H1 (cell line): ENCODE measurements around the gene FAH. TPM values are rescaled to one million over a fixed set of nuclear protein-coding genes. Genes with fewer than 3 reads are reported as not detected.

Experiments
- CTCF ChIA-PET: fragments of 300-600 bp; sonication (Branson Sonifier 250); formaldehyde crosslinking; loops from one replicate; lab custom pipeline; 2021; ENCODE audit not compliant: partially characterized antibody; lab: Charles Lee
- POLR2A ChIA-PET: fragments of 300-600 bp; sonication (Branson Sonifier 250); formaldehyde crosslinking; loops from one replicate; lab custom pipeline; 2021; ENCODE audit warnings: inconsistent platforms; ENCODE audit not compliant: partially characterized antibody; lab: Charles Lee
- DNase-seq, 2 experiments: peaks; one replicate each; pipeline versions ENCODE4 v3.0.0 to v3.0.0-alpha.2; 2010 to 2022; ENCODE audit warnings: low spot score in 2 of 2, low read depth in 1 of 2, mixed read lengths in 1 of 2
- FAIRE-seq: peaks from 2 replicates; lab custom pipeline; 2011; peaks lifted over from hg19 to GRCh38; lab: Jason Lieb, UNC
- H2AFZ ChIP-seq: 2 replicates; pipeline ENCODE4 v1.8.1; 2012; ENCODE audit warnings: low read length, inconsistent platforms
- H2AK5ac ChIP-seq: 2 replicates; pipeline ENCODE4 v1.6.1; 2013; ENCODE audit warnings: low read depth, low read length
- H2BK120ac ChIP-seq: replicated peaks from 2 replicates; pipeline ENCODE3; 2013; ENCODE audit warnings: low read depth, low read length, inconsistent platforms
- H2BK12ac ChIP-seq: 2 replicates; pipeline ENCODE4 v1.6.1; 2013; ENCODE audit warnings: low read depth, low read length
- H2BK15ac ChIP-seq: 2 replicates; pipeline ENCODE4 v1.6.1; 2013; ENCODE audit warnings: low read length
- H2BK20ac ChIP-seq: 2 replicates; pipeline ENCODE4 v1.6.1; 2013; ENCODE audit warnings: low read length
- H2BK5ac ChIP-seq: 2 replicates; pipeline ENCODE4 v1.6.1; 2013; ENCODE audit warnings: low read depth, low read length
- H3K14ac ChIP-seq: 2 replicates; pipeline ENCODE4 v1.6.1; 2013; ENCODE audit warnings: inconsistent platforms; ENCODE audit not compliant: insufficient read length
- H3K18ac ChIP-seq: 2 replicates; pipeline ENCODE4 v1.6.1; 2013; ENCODE audit warnings: low read length; ENCODE audit errors: extremely low read depth
- H3K23ac ChIP-seq: 2 replicates; pipeline ENCODE4 v1.6.1; 2013; ENCODE audit warnings: inconsistent platforms; ENCODE audit not compliant: insufficient read length
- H3K23me2 ChIP-seq: 2 replicates; pipeline ENCODE4 v1.6.1; 2013; ENCODE audit warnings: low read depth, low read length
- H3K27ac ChIP-seq: 2 replicates; pipeline ENCODE4 v1.6.1; 2011; ENCODE audit warnings: low read depth, low read length, inconsistent platforms
- H3K27me3 ChIP-seq, 4 experiments: replicated peaks in 1 of 4; 1 replicate in 1 of 4; 2 replicates in 3 of 4; pipeline versions ENCODE4 v1.6.1 to v1.8.1; 2011 to 2013; ENCODE audit warnings: low read length in 3 of 4, mild to moderate bottlenecking in 3 of 4, inconsistent platforms in 2 of 4, mixed read lengths in 2 of 4, moderate library complexity in 1 of 4; ENCODE audit not compliant: control insufficient read depth in 3 of 4, insufficient read depth in 3 of 4; ENCODE audit errors: extremely low read depth in 1 of 4
- H3K36me3 ChIP-seq, 4 experiments: 2 replicates each; pipeline versions ENCODE4 v1.6.1 to v1.8.1; 2011 to 2013; ENCODE audit warnings: mild to moderate bottlenecking in 4 of 4, low read length in 3 of 4, moderate library complexity in 2 of 4, control low read depth in 1 of 4, inconsistent platforms in 1 of 4; ENCODE audit not compliant: insufficient read depth in 4 of 4, control insufficient read depth in 2 of 4
- H3K4ac ChIP-seq: replicated peaks from 2 replicates; pipeline ENCODE3; 2013; ENCODE audit warnings: low read length, low read depth, mixed read lengths, inconsistent platforms; ENCODE audit not compliant: insufficient read length
- H3K4me1 ChIP-seq, 4 experiments: replicated peaks in 1 of 4; 1 replicate in 1 of 4; 2 replicates in 3 of 4; pipeline versions ENCODE4 v1.6.1 to v1.8.1; 2011 to 2013; ENCODE audit warnings: low read length in 3 of 4, inconsistent platforms in 2 of 4, mixed read lengths in 1 of 4; ENCODE audit not compliant: insufficient read depth in 4 of 4, control insufficient read depth in 3 of 4
- H3K4me2 ChIP-seq, 2 experiments: 2 replicates each; pipeline versions ENCODE4 v1.6.1 to v1.8.1; 2011 to 2013; ENCODE audit warnings: low read depth in 2 of 2, low read length in 2 of 2, control low read depth in 1 of 2, inconsistent platforms in 1 of 2, mild to moderate bottlenecking in 1 of 2; ENCODE audit not compliant: insufficient read depth in 1 of 2
- H3K4me3 ChIP-seq, 4 experiments: fragments of 200-600, 300-600 bp in 1 of 4; sonication (generic), shearing (Covaris generic), sonication (Bioruptor Twin) in 1 of 4; 2 replicates each; pipeline versions ENCODE4 v1.5.1 to v1.8.1; 2011 to 2016; ENCODE audit warnings: low read length in 4 of 4, low read depth in 3 of 4, control low read depth in 2 of 4, inconsistent platforms in 2 of 4, mild to moderate bottlenecking in 2 of 4, mixed read lengths in 1 of 4, moderate library complexity in 1 of 4; ENCODE audit not compliant: insufficient read depth in 2 of 4; ENCODE audit errors: extremely low read depth in 1 of 4
- H3K56ac ChIP-seq: replicated peaks from 2 replicates; pipeline ENCODE3; 2013; ENCODE audit warnings: low read depth, mild to moderate bottlenecking, mixed read lengths, low read length, inconsistent platforms; ENCODE audit not compliant: insufficient read length
- H3K79me1 ChIP-seq: 2 replicates; pipeline ENCODE4 v1.6.1; 2013; ENCODE audit warnings: low read depth, low read length, control low read depth
- H3K79me2 ChIP-seq, 2 experiments: 2 replicates each; pipeline versions ENCODE4 v1.6.1 to v1.8.1; 2012 to 2013; ENCODE audit warnings: low read length in 2 of 2, mild to moderate bottlenecking in 2 of 2, inconsistent platforms in 1 of 2; ENCODE audit not compliant: insufficient read depth in 2 of 2, control insufficient read depth in 1 of 2
- H3K9ac ChIP-seq, 4 experiments: replicated peaks in 1 of 4; 1 replicate in 1 of 4; 2 replicates in 3 of 4; pipeline versions ENCODE4 v1.6.1 to v1.8.1; 2011 to 2013; ENCODE audit warnings: low read depth in 3 of 4, low read length in 3 of 4, control low read depth in 2 of 4, mild to moderate bottlenecking in 2 of 4, moderate library complexity in 2 of 4, inconsistent platforms in 1 of 4; ENCODE audit errors: extremely low read depth in 1 of 4
- H3K9me3 ChIP-seq, 2 experiments: 2 replicates each; pipeline versions ENCODE4 v1.6.1 to v1.8.1; 2012 to 2013; ENCODE audit warnings: mild to moderate bottlenecking in 2 of 2, moderate library complexity in 2 of 2, control low read depth in 1 of 2, inconsistent platforms in 1 of 2, low read depth in 1 of 2, low read length in 1 of 2, mixed read lengths in 1 of 2; ENCODE audit not compliant: insufficient read depth in 2 of 2
- H4K20me1 ChIP-seq, 2 experiments: replicated peaks in 1 of 2; 2 replicates each; pipeline versions ENCODE3 to v1.8.1; 2011 to 2013; ENCODE audit warnings: inconsistent platforms in 2 of 2, low read length in 2 of 2, mild to moderate bottlenecking in 1 of 2; ENCODE audit not compliant: insufficient read depth in 2 of 2, control insufficient read depth in 1 of 2
- H4K5ac ChIP-seq: 2 replicates; pipeline ENCODE4 v1.6.1; 2013; ENCODE audit warnings: low read length, low read depth, mixed read lengths, inconsistent platforms; ENCODE audit not compliant: insufficient read length
- H4K8ac ChIP-seq: 2 replicates; pipeline ENCODE4 v1.8.0; 2013; ENCODE audit warnings: mild to moderate bottlenecking, moderate library complexity, low read length, inconsistent platforms; ENCODE audit not compliant: insufficient read depth; ENCODE audit errors: extremely low read depth
- H4K91ac ChIP-seq: replicated peaks from 2 replicates; pipeline ENCODE3; 2013; ENCODE audit warnings: low read length, mixed read lengths, inconsistent platforms; ENCODE audit not compliant: insufficient read length
- BCL11A ChIP-seq, 2 experiments: IDR thresholded peaks; one replicate each; pipeline ENCODE4 v1.6.1; 2011; ENCODE audit warnings: low read depth in 2 of 2, low read length in 2 of 2, mild to moderate bottlenecking in 2 of 2
- CBX5 ChIP-seq: fragments of 300-800, 300-1000 bp; sonication (generic); IDR thresholded peaks from 2 replicates; pipeline ENCODE4 v1.7.1; 2016; ENCODE audit warnings: antibody characterized with exemption, low read length, low read depth
- CHD1 ChIP-seq: IDR thresholded peaks from 2 replicates; pipeline ENCODE4 v1.6.1; 2012; ENCODE audit warnings: low read depth, low read length, improper control_type of control experiment
- KDM5A ChIP-seq: fragments of 200-600 bp; IDR thresholded peaks from 2 replicates; pipeline ENCODE4 v1.7.1; 2012; ENCODE audit warnings: mild to moderate bottlenecking, low read length, inconsistent platforms, mixed read lengths
- NRF1 ChIP-seq: IDR thresholded peaks from 2 replicates; pipeline ENCODE4 v1.6.1; 2011; ENCODE audit warnings: mild to moderate bottlenecking, low read depth, low read length, improper control_type of control experiment
- PHF8 ChIP-seq: fragments of 200-600 bp; sonication (generic); conservative IDR thresholded peaks from 2 replicates; pipeline ENCODE4 v1.7.1; 2012; ENCODE audit warnings: low read depth, mild to moderate bottlenecking, inconsistent platforms, low read length, moderate library complexity
- POLR2A ChIP-seq, 2 experiments: IDR thresholded peaks; 1 replicate in 1 of 2; 2 replicates in 1 of 2; pipeline ENCODE4 v1.6.1; 2011; ENCODE audit warnings: low read depth in 2 of 2, low read length in 2 of 2, mild to moderate bottlenecking in 2 of 2; ENCODE audit errors: control extremely low read depth in 1 of 2
- POLR2AphosphoS5 ChIP-seq: IDR thresholded peaks from 2 replicates; pipeline ENCODE4 v1.6.1; 2011; ENCODE audit warnings: low read depth, low read length
- RAD21 ChIP-seq, 2 experiments: IDR thresholded peaks in 1 of 2; conservative IDR thresholded peaks in 1 of 2; 2 replicates each; pipeline ENCODE4 v1.6.1; 2011; ENCODE audit warnings: low read depth in 2 of 2, low read length in 2 of 2, improper control_type of control experiment in 1 of 2, inconsistent platforms in 1 of 2, mild to moderate bottlenecking in 1 of 2, moderate library complexity in 1 of 2
- SAP30 ChIP-seq: fragments of 300-600 bp; sonication (generic); IDR thresholded peaks from 2 replicates; pipeline ENCODE4 v1.7.1; 2012; ENCODE audit warnings: low read length, moderate library complexity, mild to moderate bottlenecking, inconsistent platforms; ENCODE audit not compliant: insufficient read depth, insufficient replicate concordance
- SIN3A ChIP-seq, 2 experiments: IDR thresholded peaks in 1 of 2; conservative IDR thresholded peaks in 1 of 2; 2 replicates each; pipeline ENCODE4 v1.6.1; 2011 to 2012; ENCODE audit warnings: low read length in 2 of 2, improper control_type of control experiment in 1 of 2, low read depth in 1 of 2, mild to moderate bottlenecking in 1 of 2
- SP2 ChIP-seq: IDR thresholded peaks from 2 replicates; pipeline ENCODE4 v1.6.1; 2012; ENCODE audit warnings: mild to moderate bottlenecking, low read length, inconsistent platforms
- TCF12 ChIP-seq: IDR thresholded peaks from 2 replicates; pipeline ENCODE4 v1.6.1; 2011; ENCODE audit warnings: low read depth, mild to moderate bottlenecking, low read length
- YY1 ChIP-seq: IDR thresholded peaks from 2 replicates; pipeline ENCODE4 v1.6.1; 2011; ENCODE audit warnings: low read depth, mild to moderate bottlenecking, low read length
- WGBS, 2 experiments: shearing (Covaris generic) in 1 of 2; methylation state at CpG; one replicate each; pipeline versions ENCODE4 v1.1.6 to v1.1.7; 2013 to 2015; ENCODE audit warnings: low lambda C conversion rate in 2 of 2, mixed read lengths in 2 of 2, inconsistent platforms in 1 of 2, low coverage in 1 of 2, missing lambda C conversion rate in 1 of 2; ENCODE audit not compliant: insufficient replicate concordance in 2 of 2, insufficient coverage in 1 of 2, insufficient read length in 1 of 2; ENCODE audit errors: extremely low coverage in 1 of 2, missing lambda C conversion rate in 1 of 2; 5-methylcytosine and 5-hydroxymethylcytosine counted together
- polyA plus RNA-seq, 7 experiments: library from polyadenylated mRNA; depleted of rRNA in 3 of 7; stranded (reverse) in 5 of 7; unstranded in 2 of 7; fragments of >200 nt in 5 of 7; fragments of 200-250 nt in 2 of 7; gene quantifications; 1 replicate in 5 of 7; 2 replicates in 1 of 7; 4 replicates in 1 of 7; pipeline versions ENCODE4 v1.2.1 to v1.2.3, GENCODE V29; 2011 to 2013; ENCODE audit warnings: missing spikeins in 2 of 7, mixed read lengths in 2 of 7
- total RNA-seq: library from RNA; stranded (reverse); fragmentation: NEBNext Ultra II Directional; extraction: Animal tissue kit (Norgen Biotek cat#: 25700); gene quantifications from 2 replicates; pipeline ENCODE4 v1.2.1, GENCODE V29; 2021
- TF ChIP-seq, protein P1 (sequence below): IDR thresholded peaks from 2 replicates; pipeline ENCODE4 v1.6.1; 2012; ENCODE audit warnings: inconsistent platforms

FAH gene
- total and polyA plus RNA-seq, 2 of the 8 experiments (the other 6 are each of a cell fraction or from before 2014, with no cell fraction given) = 20.0 to 21.7 TPM

DNA sequence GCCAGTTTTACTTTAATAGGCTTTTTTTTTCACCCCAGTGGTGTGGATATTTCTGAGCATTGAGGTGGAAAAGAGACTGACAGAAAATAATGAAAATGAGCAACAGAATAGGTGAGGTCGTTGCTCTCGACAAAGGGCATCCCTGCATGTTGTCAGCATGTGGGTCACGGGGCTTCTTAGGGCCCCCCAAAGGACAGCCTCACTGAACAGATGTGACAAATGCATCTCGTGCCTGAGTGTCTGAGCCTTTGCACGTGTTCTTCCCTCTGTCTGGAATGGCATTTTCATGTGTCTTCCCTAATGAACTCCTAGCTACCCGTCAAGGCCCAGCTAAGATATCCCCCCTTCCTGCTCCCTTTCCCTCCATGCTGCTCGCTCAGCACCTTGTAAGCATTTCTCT, 31.8 kb downstream of the FAH start:
- H3K36me3 ChIP-seq = peaks cover 0 to 7% (median 2%) of the 10 kb centered on the region in 4 experiments; a peak in 3 of 8 replicates
- H3K79me2 ChIP-seq = no peaks in the 10 kb centered on the region
- no peaks in the 10 kb centered on the region for H3K9me3 ChIP-seq
- no peak for FAIRE-seq
- H2BK5ac ChIP-seq = no peak overlapping the region
- 83% methylated on average over 7 of the region's 7 CpGs; no CpG with 5 or more reads in 1 of the 2 experiments for WGBS, 2 experiments
- no peak overlapping the region for H4K91ac ChIP-seq
- H2AFZ ChIP-seq = no peak overlapping the region
- no peaks in the 10 kb centered on the region for H3K27me3 ChIP-seq
- H3K4ac ChIP-seq = no peak overlapping the region
- POLR2A ChIA-PET = no interaction called here
- DNase-seq = no peak
- H3K23me2 ChIP-seq = no peaks in the 10 kb centered on the region
- no peak overlapping the region for H3K56ac ChIP-seq
- no peak overlapping the region for H2BK20ac ChIP-seq
- no peaks in the 10 kb centered on the region for H3K79me1 ChIP-seq
- H3K4me2 ChIP-seq = no peak overlapping the region
- H4K8ac ChIP-seq = no peak overlapping the region
- no peak overlapping the region for H3K4me3 ChIP-seq
- no peak overlapping the region for H3K9ac ChIP-seq
- H2BK120ac ChIP-seq = no peak overlapping the region
- H2AK5ac ChIP-seq = no peak overlapping the region
- H3K27ac ChIP-seq = no peak overlapping the region
- no peak overlapping the region for H4K5ac ChIP-seq
- no peaks in the 10 kb centered on the region for H3K4me1 ChIP-seq
- H3K18ac ChIP-seq = no peak overlapping the region
- no peak overlapping the region for H2BK15ac ChIP-seq
- H2BK12ac ChIP-seq = no peak overlapping the region
- no peak overlapping the region for H3K23ac ChIP-seq
- CTCF ChIA-PET = interaction anchor here (0.7 to 1.6 kb wide), 5 partner anchors 10 to 124 kb away, joined by 3 to 7 read pairs (median 4); no protein-coding TSS in a partner anchor
- no peaks in the 10 kb centered on the region for H4K20me1 ChIP-seq
- no peak overlapping the region for H3K14ac ChIP-seq
- TF ChIP-seq YY1 (no peak), TCF12 (no peak), BCL11A (IDR thresholded peaks at IDR 0.05; ENCODE audit: low read depth in 2 of 2, low read length in 2 of 2) (no peak), KDM5A (no peak), PHF8 (no peak), RAD21 (IDR thresholded peaks at IDR 0.05 in 1 of 2, conservative IDR thresholded peaks at IDR 0.05 in 1 of 2; ENCODE audit: low read depth in 2 of 2, low read length in 2 of 2) (no peak), CHD1 (no peak), CBX5 (no peak), SIN3A (conservative IDR thresholded peaks at IDR 0.05 in 1 of 2, IDR thresholded peaks at IDR 0.05 in 1 of 2; ENCODE audit: low read depth in 1 of 2, low read length in 2 of 2) (no peak), SP2 (no peak), POLR2A (IDR thresholded peaks at IDR 0.05; ENCODE audit: control extremely low read depth in 1 of 2, low read depth in 2 of 2, low read length in 2 of 2) (no peak), SAP30 (no peak), POLR2AphosphoS5 (no peak), NRF1 (no peak)
- TF ChIP-seq, protein P1, sequence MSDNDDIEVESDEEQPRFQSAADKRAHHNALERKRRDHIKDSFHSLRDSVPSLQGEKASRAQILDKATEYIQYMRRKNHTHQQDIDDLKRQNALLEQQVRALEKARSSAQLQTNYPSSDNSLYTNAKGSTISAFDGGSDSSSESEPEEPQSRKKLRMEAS = no peak
